Progenitor cell of endocrine pancreas (in vitro differentiated cells): ENCODE results near the gene OR7G3. TPM values are rescaled to one million over a fixed set of nuclear protein-coding genes. Genes with fewer than 3 reads are reported as not detected.
A peak's percentile ranks its signal among the peaks of the same experiment; 100 is the strongest.

Source experiments
- DNase-seq: peaks from one replicate; pipeline ENCODE4 v3.0.0; 2021; ENCODE audit warnings: low spot score; ENCODE audit not compliant: unreplicated experiment
- H3K27ac Mint-ChIP-seq: 2 replicates; pipeline ENCODE4 v1.8.0; 2021; ENCODE audit warnings: mild to moderate bottlenecking, moderate library complexity, mixed read lengths
- H3K27me3 Mint-ChIP-seq: 2 replicates; pipeline ENCODE4 v1.8.0; 2021; ENCODE audit warnings: mixed read lengths
- H3K36me3 Mint-ChIP-seq: 2 replicates; pipeline ENCODE4 v1.8.0; 2022; ENCODE audit warnings: mixed read lengths; ENCODE audit not compliant: insufficient read depth
- H3K4me1 Mint-ChIP-seq: 2 replicates; pipeline ENCODE4 v1.8.0; 2021; ENCODE audit warnings: low read depth, mixed read lengths
- H3K4me3 Mint-ChIP-seq: 2 replicates; pipeline ENCODE4 v1.8.0; 2021; ENCODE audit warnings: low read depth, mild to moderate bottlenecking, moderate library complexity, mixed read lengths
- H3K9me3 Mint-ChIP-seq: 2 replicates; pipeline ENCODE4 v1.8.0; 2021; ENCODE audit warnings: low read depth, mixed read lengths
- CTCF ChIP-seq: fragments of 200-600 bp; sonication (generic); IDR thresholded peaks from one replicate; pipeline ENCODE4 v1.5.0; 2021; ENCODE audit warnings: antibody characterized with exemption, mild to moderate bottlenecking; ENCODE audit not compliant: unreplicated experiment
- total RNA-seq: library from RNA; stranded (reverse); gene quantifications from 2 replicates; pipeline ENCODE4 v1.2.1, GENCODE V29; 2021

The OR7G3 gene
- total RNA-seq, 1 donor from 2014 or later: not detected

- Mint-ChIP-seq H3K36me3 (peaks cover 2% of the 10 kb centered on the region), H3K27me3 (no peaks in the 10 kb centered on the region), H3K9me3 (peaks cover 35% of the 10 kb centered on the region)
Measured at GRCh38 chr19:9115307-9115813, 11.4 kb downstream of the OR7G3 start, which contains the start of gene OR7G1. TSS of gene OR7G1 (minus strand) at chr19:9115763. CDS start at chr19:9115763, 0 bp downstream.

GRCh38 chr19:9109959-9110358 is 16.8 kb downstream of the OR7G3 start:
- peaks cover 31% of the 10 kb centered on the region for H3K9me3 Mint-ChIP-seq
- H3K4me1 Mint-ChIP-seq: no peaks in the 10 kb centered on the region
- no peak for DNase-seq
- no peak overlapping the region for H3K27ac Mint-ChIP-seq
- H3K36me3 Mint-ChIP-seq: peaks cover 6% of the 10 kb centered on the region
- no peaks in the 10 kb centered on the region for H3K27me3 Mint-ChIP-seq
- no peak for TF ChIP-seq CTCF
- H3K4me3 Mint-ChIP-seq: no peak overlapping the region

More at GRCh38 chr19:9115307-9115813, 11.4 kb downstream of the OR7G3 start, which contains the start of gene OR7G1:
- TF ChIP-seq CTCF: no peak
- no peak for DNase-seq
- no peaks in the 10 kb centered on the region for H3K4me1 Mint-ChIP-seq
- H3K4me3 Mint-ChIP-seq: no peak within 1 kb of the TSS
- no peak within 1 kb of the TSS for H3K27ac Mint-ChIP-seq

GRCh38 chr19:9107375-9107774 is 19.4 kb downstream of the OR7G3 start, which contains the start of gene OR7G2:
TSS of gene OR7G2 (minus strand) at chr19:9107475. CDS start at chr19:9103243, 4,232 bp downstream.
- Mint-ChIP-seq H3K27ac (no peak within 1 kb of the TSS), H3K9me3 (peaks cover 28% of the 10 kb centered on the region), H3K36me3 (peaks cover 4% of the 10 kb centered on the region), H3K27me3 (no peaks in the 10 kb centered on the region), H3K4me1 (no peaks in the 10 kb centered on the region), H3K4me3 (no peak within 1 kb of the TSS)
- no peak for TF ChIP-seq CTCF
- DNase-seq: no peak

- Mint-ChIP-seq H3K27me3 (peaks cover 6% of the 10 kb centered on the region), H3K4me3 (no peak within 1 kb of the TSS), H3K9me3 (peaks cover 6% of the 10 kb centered on the region), H3K36me3 (no peaks in the 10 kb centered on the region), H3K4me1 (no peaks in the 10 kb centered on the region), H3K27ac (no peak within 1 kb of the TSS)
- no peak for TF ChIP-seq CTCF
- DNase-seq: no peak
Measured at GRCh38 chr19:9086761-9087160, 40.0 kb downstream of the OR7G3 start, which contains the start of gene OR1M1. TSS of gene OR1M1 (plus strand) at chr19:9087061. CDS start at chr19:9093245, 6,184 bp downstream.

GRCh38 chr19:9078651-9079050 is 48.1 kb downstream of the OR7G3 start:
- Mint-ChIP-seq H3K36me3 (no peaks in the 10 kb centered on the region), H3K4me1 (peaks cover 34% of the 10 kb centered on the region), H3K27ac (peak overlapping the region; percentile 81), H3K27me3 (no peaks in the 10 kb centered on the region), H3K4me3 (no peak overlapping the region), H3K9me3 (no peaks in the 10 kb centered on the region)
- no peak for TF ChIP-seq CTCF
- no peak for DNase-seq
